Ishikawa (cell line): Measurements from ENCODE around the gene PITPNC1.

ENCODE experiments used
- CEBPB ChIP-seq: IDR thresholded peaks from 2 replicates; pipeline ENCODE4 v1.6.1; 2012
- CREB1 ChIP-seq: IDR thresholded peaks from 2 replicates; pipeline ENCODE4 v1.6.1; 2012; ENCODE audit warnings: low read depth
- EGR1 ChIP-seq: IDR thresholded peaks from 2 replicates; pipeline ENCODE4 v1.6.1; 2012
- EP300 ChIP-seq: IDR thresholded peaks from 2 replicates; pipeline ENCODE4 v1.6.1; 2012; ENCODE audit warnings: borderline replicate concordance
- MAX ChIP-seq: IDR thresholded peaks from 2 replicates; pipeline ENCODE4 v1.6.1; 2012
- RAD21 ChIP-seq: IDR thresholded peaks from 2 replicates; pipeline ENCODE4 v1.6.1; 2012; ENCODE audit warnings: low read depth
- TAF1 ChIP-seq: IDR thresholded peaks from 2 replicates; pipeline ENCODE4 v1.6.1; 2012; ENCODE audit warnings: low read depth, mild to moderate bottlenecking

- TF ChIP-seq MAX = no peak
- TF ChIP-seq CREB1 = no peak
- TF ChIP-seq CEBPB = no peak
- TF ChIP-seq EP300 = no peak
- no peak for TF ChIP-seq EGR1
- TF ChIP-seq TAF1 = no peak
- no peak for TF ChIP-seq RAD21
Observed at GRCh38 chr17:67493812-67494211, 116.7 kb downstream of the PITPNC1 start.
